Psoas muscle (tissue), 8 donors: ENCODE data around the gene ANKRD34A. TPM values are rescaled to one million over a fixed set of nuclear protein-coding genes. Genes with fewer than 3 reads are reported as not detected.

ENCODE experiments used
- ATAC-seq, 4 donors: fragments of 200-7000 bp; cut with Tn5 transposase; one replicate each; pipeline ENCODE4 v1.9.1; 2020; ENCODE audit warnings: moderate library complexity in 3 of 4, mild to moderate bottlenecking in 2 of 4
- DNase-seq, 2 donors: peaks; one replicate each; pipeline ENCODE4 v3.0.0-alpha.2; 2020
- H3K27ac ChIP-seq: fragments of 200-600 bp; one replicate; pipeline ENCODE4 v1.8.0; 2022
- H3K27me3 ChIP-seq, 3 donors: fragments of 200-600 bp in 1 of 3; one replicate each; pipeline versions ENCODE4 v1.6.1 to v1.8.0; 2013 to 2022; ENCODE audit warnings: low read length in 2 of 3, mild to moderate bottlenecking in 2 of 3, moderate library complexity in 1 of 3; ENCODE audit not compliant: insufficient read depth in 3 of 3
- H3K36me3 ChIP-seq, 2 donors: fragments of 200-600 bp in 1 of 2; one replicate each; pipeline versions ENCODE4 v1.6.1 to v1.8.0; 2013 to 2022; ENCODE audit warnings: low read depth in 1 of 2, mild to moderate bottlenecking in 1 of 2, moderate library complexity in 1 of 2; ENCODE audit not compliant: insufficient read depth in 1 of 2
- H3K4me1 ChIP-seq: fragments of 200-600 bp; one replicate; pipeline ENCODE4 v1.8.0; 2022
- H3K4me3 ChIP-seq: fragments of 200-600 bp; one replicate; pipeline ENCODE4 v1.8.0; 2022; ENCODE audit warnings: mild to moderate bottlenecking
- H3K9me3 ChIP-seq: fragments of 200-600 bp; one replicate; pipeline ENCODE4 v1.8.0; 2022
- CTCF ChIP-seq: fragments of 200-600 bp; IDR thresholded peaks from one replicate; pipeline ENCODE4 v1.8.0; 2022; ENCODE audit warnings: antibody characterized with exemption
- WGBS, 3 donors: extraction: QIAGEN DNeasy Blood & Tissue Kit; methylation state at CpG; one replicate each; pipeline versions ENCODE4 v1.1.6 to v1.1.7; 2013; 5-methylcytosine and 5-hydroxymethylcytosine counted together
- intact Hi-C, 2 donors: fragments of 100-400 bp; cut with DNase I; formaldehyde crosslinking; loops; one replicate each; pipeline versions ENCODE4 v1.11.0 to v1.14.2; 2022
- polyA plus RNA-seq, 3 donors: library from polyadenylated mRNA; stranded (reverse); fragments of 200-250 nt; gene quantifications; one replicate each; pipeline ENCODE4 v1.2.3, GENCODE V29; 2013
- total RNA-seq, 4 donors: library from RNA; stranded (reverse); fragmentation: NEBNext Ultra II Directional in 2 of 4; extraction: Animal tissue kit (Norgen Biotek cat#: 25700) in 2 of 4; gene quantifications; one replicate each; pipeline versions ENCODE4 v1.2.1 to v1.2.4, GENCODE V29; 2021 to 2023
- donor health status: healthy with polysubstance abuse.
- donor health status: DM: no; HTN: no; CAD: no; lungs with moderate emphysema.
- donor health status: Bipolar disorder and iron deficiency.
- donor health status: healthy.
- donor health status: DM: yes; HTN: yes; CAD: no.
- donor health status: DM: no; HTN: no; CAD: no.
- donor health status: DM: no; HTN: no; CAD: no.
- donor health status: DM: yes; HTN: yes; CAD: no.

The ANKRD34A gene
- total and polyA plus RNA-seq, 7 donors, result 0.42 to 14.7 (median 7.4) TPM

GRCh38 chr1:146007489-146008133 is 43.2 kb upstream of the ANKRD34A start:
- H3K4me1 ChIP-seq, result peaks cover 34% of the 10 kb centered on the region
- no peak for DNase-seq
- ATAC-seq, result peak in 3 of 4 donors; percentile 32 to 45 (median 42)
- peak overlapping the region; percentile 46 for H3K4me3 ChIP-seq
- no peak for TF ChIP-seq CTCF
- H3K9me3 ChIP-seq, result no peaks in the 10 kb centered on the region
- 77 to 86% (median 79%) methylated on average over 8 of the region's 8 CpGs for WGBS, 3 donors
- intact Hi-C loops, result loop anchor here in 1 of 2 donors (1.0 kb wide), 1 partner anchor 32 kb away; no protein-coding TSS in a partner anchor
- no peaks in the 10 kb centered on the region for H3K27me3 ChIP-seq
- H3K27ac ChIP-seq, result peak overlapping the region; percentile 93
- no peaks in the 10 kb centered on the region for H3K36me3 ChIP-seq

- ATAC-seq (no peak), DNase-seq (no peak)
- intact Hi-C loops, result loop anchor here in 1 of 2 donors (5.0 kb wide), 1 partner anchor 54 kb away; no protein-coding TSS in a partner anchor
- H3K27me3 ChIP-seq, result no peaks in the 10 kb centered on the region
- no peak overlapping the region for H3K4me3 ChIP-seq
- no peak for TF ChIP-seq CTCF
- no peaks in the 10 kb centered on the region for H3K9me3 ChIP-seq
- WGBS, 3 donors, result 92 to 100% (median 98%) methylated on average over 2 of the region's 2 CpGs
- H3K4me1 ChIP-seq, result peaks cover 41% of the 10 kb centered on the region
- H3K36me3 ChIP-seq, result no peaks in the 10 kb centered on the region
- H3K27ac ChIP-seq, result peak overlapping the region; percentile 48
Measured at GRCh38 chr1:146001709-146002108, 37.3 kb upstream of the ANKRD34A start.

GRCh38 chr1:145999321-146000024 is 35.1 kb upstream of the ANKRD34A start:
- TF ChIP-seq CTCF, result no peak
- Histone ChIP-seq H3K9me3 (no peaks in the 10 kb centered on the region), H3K36me3 (peaks cover 12 to 18% of the 10 kb centered on the region in 2 donors), H3K4me3 (peak overlapping the region; percentile 80), H3K27ac (peak overlapping the region; percentile 98), H3K27me3 (no peaks in the 10 kb centered on the region), H3K4me1 (peaks cover 25% of the 10 kb centered on the region)
- peak; percentile 29 to 49 (median 44) for ATAC-seq
- intact Hi-C loops, result loop anchor here in 1 of 2 donors (5.0 kb wide), 1 partner anchor 52 kb away; no protein-coding TSS in a partner anchor
- 4 to 6% (median 4%) methylated on average over 5 of the region's 5 CpGs for WGBS, 3 donors
- peak in 1 of 2 donors; percentile 78 for DNase-seq

- intact Hi-C loops, result loop anchor here in 1 of 2 donors (2.0 kb wide), 1 partner anchor 15 kb away; no protein-coding TSS in a partner anchor
- 0 to 2% (median 1%) methylated on average over 3 of the region's 3 CpGs for WGBS, 3 donors
- H3K27ac ChIP-seq, result peak overlapping the region; percentile 98
- no peaks in the 10 kb centered on the region for H3K9me3 ChIP-seq
- ATAC-seq (no peak), DNase-seq (no peak)
- H3K36me3 ChIP-seq, result peaks cover 24 to 36% of the 10 kb centered on the region in 2 donors
- H3K4me1 ChIP-seq, result peaks cover 29% of the 10 kb centered on the region
- no peak for TF ChIP-seq CTCF
- no peaks in the 10 kb centered on the region for H3K27me3 ChIP-seq
- H3K4me3 ChIP-seq, result peak overlapping the region; percentile 80
Measured at GRCh38 chr1:145997718-145998023, 33.3 kb upstream of the ANKRD34A start.
